Adipocyte (in vitro differentiated cells): Measurements from ENCODE around the gene C1QTNF7.

Source experiments
- DNase-seq: peaks from one replicate; pipeline ENCODE4 v3.0.0-alpha.2; 2015; ENCODE audit warnings: low read depth
- H3K27me3 ChIP-seq: replicated peaks from 2 replicates; pipeline ENCODE4 v1.7.0; 2013; ENCODE audit warnings: mild to moderate bottlenecking, low read length, moderate library complexity; ENCODE audit not compliant: control insufficient read depth, insufficient read depth
- H3K36me3 ChIP-seq: 2 replicates; pipeline ENCODE4 v1.7.0; 2013; ENCODE audit warnings: low read length, mild to moderate bottlenecking, moderate library complexity; ENCODE audit not compliant: control insufficient read depth, insufficient read depth, severe bottlenecking
- H3K4me1 ChIP-seq: 2 replicates; pipeline ENCODE4 v1.7.0; 2013; ENCODE audit warnings: mild to moderate bottlenecking, low read length, moderate library complexity; ENCODE audit not compliant: control insufficient read depth, insufficient read depth
- H3K4me3 ChIP-seq: 2 replicates; pipeline ENCODE4 v1.7.0; 2013; ENCODE audit warnings: mild to moderate bottlenecking, low read length, moderate library complexity
- H3K9ac ChIP-seq: 2 replicates; pipeline ENCODE4 v1.7.0; 2013; ENCODE audit warnings: mild to moderate bottlenecking, low read length, moderate library complexity
- H3K9me3 ChIP-seq: 2 replicates; pipeline ENCODE4 v1.7.0; 2013; ENCODE audit warnings: mild to moderate bottlenecking, low read length, moderate library complexity; ENCODE audit not compliant: control insufficient read depth

The C1QTNF7 gene

GRCh38 chr4:15398001-15398400, 29.8 kb upstream of the C1QTNF7 start:
- no peak for DNase-seq
- Histone ChIP-seq H3K4me1 (peaks cover 32% of the 10 kb centered on the region), H3K36me3 (no peaks in the 10 kb centered on the region), H3K9ac (no peak overlapping the region), H3K4me3 (no peak overlapping the region), H3K27me3 (peaks cover 3% of the 10 kb centered on the region), H3K9me3 (no peaks in the 10 kb centered on the region)

- Histone ChIP-seq H3K9ac (no peak overlapping the region), H3K36me3 (no peaks in the 10 kb centered on the region), H3K9me3 (no peaks in the 10 kb centered on the region), H3K4me3 (no peak overlapping the region), H3K4me1 (peaks cover 32% of the 10 kb centered on the region), H3K27me3 (peaks cover under 1% of the 10 kb centered on the region)
- no peak for DNase-seq
Measured at GRCh38 chr4:15398732-15399131, 29.1 kb upstream of the C1QTNF7 start.

- H3K4me3 ChIP-seq, result peak overlapping the region; percentile 52
- no peaks in the 10 kb centered on the region for H3K9me3 ChIP-seq
- H3K4me1 ChIP-seq, result peaks cover 32% of the 10 kb centered on the region
- peak overlapping the region; percentile 6 for H3K9ac ChIP-seq
- no peaks in the 10 kb centered on the region for H3K36me3 ChIP-seq
- DNase-seq, result peak; percentile 54
- H3K27me3 ChIP-seq, result no peaks in the 10 kb centered on the region
Measured at GRCh38 chr4:15400226-15400625, 27.6 kb upstream of the C1QTNF7 start.

- Histone ChIP-seq H3K9ac (peak overlapping the region; percentile 61), H3K36me3 (no peaks in the 10 kb centered on the region), H3K4me1 (peaks cover 32% of the 10 kb centered on the region), H3K4me3 (peak overlapping the region; percentile 52), H3K9me3 (no peaks in the 10 kb centered on the region), H3K27me3 (no peaks in the 10 kb centered on the region)
- peak; percentile 93 for DNase-seq
Measured at GRCh38 chr4:15400981-15401671, 26.7 kb upstream of the C1QTNF7 start.

- Histone ChIP-seq H3K9me3 (no peaks in the 10 kb centered on the region), H3K9ac (peak overlapping the region; percentile 61), H3K36me3 (no peaks in the 10 kb centered on the region), H3K4me1 (peaks cover 32% of the 10 kb centered on the region), H3K27me3 (no peaks in the 10 kb centered on the region), H3K4me3 (no peak overlapping the region)
- DNase-seq, result peak; percentile 75
Measured at GRCh38 chr4:15402146-15402545, 25.7 kb upstream of the C1QTNF7 start.

- Histone ChIP-seq H3K27me3 (no peaks in the 10 kb centered on the region), H3K9ac (no peak overlapping the region), H3K9me3 (no peaks in the 10 kb centered on the region), H3K4me1 (peaks cover 32% of the 10 kb centered on the region), H3K4me3 (no peak overlapping the region), H3K36me3 (no peaks in the 10 kb centered on the region)
- DNase-seq, result no peak
Measured at GRCh38 chr4:15402974-15403373, 24.9 kb upstream of the C1QTNF7 start.

- no peaks in the 10 kb centered on the region for H3K36me3 ChIP-seq
- H3K9ac ChIP-seq, result no peak overlapping the region
- H3K9me3 ChIP-seq, result no peaks in the 10 kb centered on the region
- H3K4me3 ChIP-seq, result no peak overlapping the region
- no peaks in the 10 kb centered on the region for H3K27me3 ChIP-seq
- no peak for DNase-seq
- H3K4me1 ChIP-seq, result peaks cover 27% of the 10 kb centered on the region
Measured at GRCh38 chr4:15405018-15405417, 22.8 kb upstream of the C1QTNF7 start.

- Histone ChIP-seq H3K4me3 (no peak overlapping the region), H3K9me3 (no peaks in the 10 kb centered on the region), H3K9ac (no peak overlapping the region), H3K4me1 (peaks cover 27% of the 10 kb centered on the region), H3K27me3 (no peaks in the 10 kb centered on the region), H3K36me3 (no peaks in the 10 kb centered on the region)
- DNase-seq, result no peak
Measured at GRCh38 chr4:15410750-15411149, 17.1 kb upstream of the C1QTNF7 start.

- Histone ChIP-seq H3K4me1 (peaks cover 27% of the 10 kb centered on the region), H3K4me3 (no peak overlapping the region), H3K36me3 (no peaks in the 10 kb centered on the region), H3K27me3 (no peaks in the 10 kb centered on the region), H3K9ac (no peak overlapping the region), H3K9me3 (no peaks in the 10 kb centered on the region)
- no peak for DNase-seq
Measured at GRCh38 chr4:15412461-15412860, 15.4 kb upstream of the C1QTNF7 start.

GRCh38 chr4:15413010-15413622, 14.7 kb upstream of the C1QTNF7 start:
- no peaks in the 10 kb centered on the region for H3K9me3 ChIP-seq
- no peak overlapping the region for H3K4me3 ChIP-seq
- peaks cover 27% of the 10 kb centered on the region for H3K4me1 ChIP-seq
- no peaks in the 10 kb centered on the region for H3K36me3 ChIP-seq
- H3K27me3 ChIP-seq, result no peaks in the 10 kb centered on the region
- no peak overlapping the region for H3K9ac ChIP-seq
- peak; percentile 42 for DNase-seq

GRCh38 chr4:15413623-15414019, 14.2 kb upstream of the C1QTNF7 start:
- DNase-seq, result no peak
- H3K27me3 ChIP-seq, result no peaks in the 10 kb centered on the region

More at GRCh38 chr4:15413623-15414019, 14.2 kb upstream of the C1QTNF7 start:
- no peak overlapping the region for H3K9ac ChIP-seq
- peaks cover 27% of the 10 kb centered on the region for H3K4me1 ChIP-seq
- H3K4me3 ChIP-seq, result no peak overlapping the region
- H3K9me3 ChIP-seq, result no peaks in the 10 kb centered on the region
- no peaks in the 10 kb centered on the region for H3K36me3 ChIP-seq
